Small intestine (tissue), 7 donors: Measurements from ENCODE around the gene LMF1. TPM values are rescaled to one million over a fixed set of nuclear protein-coding genes. Genes with fewer than 3 reads are reported as not detected.

Experiments used
- DNase-seq, 2 donors: peaks; one replicate each; pipeline versions ENCODE4 v3.0.0 to v3.0.0-alpha.2; 2013
- FAIRE-seq: peaks from 2 replicates; lab custom pipeline; 2012; peaks lifted over from hg19 to GRCh38; lab: Jason Lieb, UNC
- H3K27ac ChIP-seq, 3 donors: one replicate each; pipeline ENCODE4 v1.5.1; 2013; ENCODE audit warnings: low read length in 2 of 3, mild to moderate bottlenecking in 2 of 3, control low read depth in 1 of 3, inconsistent platforms in 1 of 3, low read depth in 1 of 3, moderate library complexity in 1 of 3
- H3K27me3 ChIP-seq, 3 donors: one replicate each; pipeline ENCODE4 v1.6.1; 2013; ENCODE audit warnings: low read length in 3 of 3, inconsistent platforms in 1 of 3; ENCODE audit not compliant: control insufficient read depth in 3 of 3, insufficient read depth in 3 of 3
- H3K36me3 ChIP-seq, 3 donors: one replicate each; pipeline ENCODE4 v1.6.1; 2013; ENCODE audit warnings: low read length in 3 of 3, inconsistent platforms in 1 of 3, low read depth in 1 of 3, mild to moderate bottlenecking in 1 of 3, moderate library complexity in 1 of 3; ENCODE audit not compliant: control insufficient read depth in 3 of 3, insufficient read depth in 2 of 3
- H3K4me1 ChIP-seq, 3 donors: one replicate each; pipeline ENCODE4 v1.6.1; 2013; ENCODE audit warnings: low read length in 2 of 3, inconsistent platforms in 1 of 3, low read depth in 1 of 3, mild to moderate bottlenecking in 1 of 3, moderate library complexity in 1 of 3; ENCODE audit not compliant: control insufficient read depth in 3 of 3, insufficient read depth in 2 of 3
- H3K4me3 ChIP-seq, 3 donors: one replicate each; pipeline ENCODE4 v1.5.1; 2013; ENCODE audit warnings: low read length in 3 of 3, control low read depth in 1 of 3, inconsistent platforms in 1 of 3, low read depth in 1 of 3, mild to moderate bottlenecking in 1 of 3, moderate library complexity in 1 of 3
- H3K9me3 ChIP-seq, 2 donors: one replicate each; pipeline ENCODE4 v1.6.1; 2013; ENCODE audit warnings: low read depth in 1 of 2, low read length in 1 of 2; ENCODE audit not compliant: control insufficient read depth in 2 of 2, insufficient read depth in 1 of 2
- WGBS, 3 donors: extraction: QIAGEN DNeasy Blood & Tissue Kit; methylation state at CpG; one replicate each; pipeline ENCODE4 v1.1.7; 2013; 5-methylcytosine and 5-hydroxymethylcytosine counted together
- polyA plus RNA-seq, 4 donors: library from polyadenylated mRNA; stranded (reverse) in 3 of 4; unstranded in 1 of 4; fragments of 200-250 nt in 3 of 4; fragments of 120-200 nt in 1 of 4; gene quantifications; one replicate each; pipeline versions ENCODE4 v1.2.1 to v1.2.3, GENCODE V29; 2013
- donor health status: healthy with polysubstance abuse.
- donor health status: control.
- donor health status: control.
- donor health status: Bipolar disorder and iron deficiency.
- donor health status: healthy.

The LMF1 gene
- polyA plus RNA-seq, 4 donors = 8.2 to 18.0 (median 9.2) TPM

- 92 to 93% (median 93%) methylated on average over 65 to 78 of the region's 78 CpGs for WGBS, 3 donors
- no peaks in the 10 kb centered on the region for H3K9me3 ChIP-seq
Observed at GRCh38 chr16:984736-985636, 14.2 kb upstream of the LMF1 start.

DNA sequence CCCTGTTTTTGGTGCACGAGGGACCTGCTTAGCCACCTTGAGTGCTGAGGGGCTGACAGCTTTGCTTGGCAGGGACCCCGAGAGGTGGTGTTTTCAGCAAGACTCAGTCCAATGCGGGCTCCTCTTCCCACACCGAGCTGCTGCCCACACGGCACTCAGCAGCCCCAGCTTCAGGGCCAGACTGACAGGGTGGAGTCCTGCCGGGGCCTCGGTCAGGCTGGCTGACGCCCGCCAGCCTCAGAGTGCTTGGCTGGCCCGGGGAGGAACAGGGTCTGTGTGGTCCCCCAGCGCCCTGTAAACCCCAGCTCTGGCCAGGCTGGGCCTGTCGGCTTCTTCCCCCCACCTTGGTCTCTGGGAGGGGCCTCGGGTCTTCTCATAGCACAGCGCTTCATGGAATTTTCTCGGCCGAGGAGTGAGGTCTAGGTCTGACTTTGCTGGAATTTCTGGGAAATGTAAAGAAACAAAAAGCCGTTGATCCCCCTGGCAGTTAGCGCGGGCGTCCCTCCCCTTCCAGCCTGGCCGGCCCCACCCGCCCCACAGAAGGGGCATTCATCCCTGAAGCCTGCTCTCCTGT is 13.4 kb upstream of the LMF1 start:
- H3K27me3 ChIP-seq = peaks cover 10 to 45% (median 17%) of the 10 kb centered on the region in 3 donors
- H3K4me3 ChIP-seq = no peak overlapping the region
- FAIRE-seq = no peak
- no peaks in the 10 kb centered on the region for H3K9me3 ChIP-seq
- H3K36me3 ChIP-seq = peaks cover 0 to 3% (median 0%) of the 10 kb centered on the region in 3 donors
- H3K27ac ChIP-seq = no peak overlapping the region
- no peak for DNase-seq
- no peaks in the 10 kb centered on the region for H3K4me1 ChIP-seq
- WGBS, 3 donors = 75 to 81% (median 76%) methylated on average over 17 to 22 of the region's 22 CpGs

More at GRCh38 chr16:984736-985636, 14.2 kb upstream of the LMF1 start:
- Histone ChIP-seq H3K4me3 (no peak overlapping the region), H3K36me3 (peaks cover 0 to 3% (median 0%) of the 10 kb centered on the region in 3 donors), H3K27ac (no peak overlapping the region), H3K27me3 (peaks cover 7 to 38% (median 11%) of the 10 kb centered on the region in 3 donors), H3K4me1 (no peaks in the 10 kb centered on the region)
- no peak for FAIRE-seq
- DNase-seq = no peak

GRCh38 chr16:983044-984030 is 12.6 kb upstream of the LMF1 start:
- H3K4me3 ChIP-seq = no peak overlapping the region
- WGBS, 3 donors = 60 to 67% (median 66%) methylated on average over 54 to 59 of the region's 59 CpGs
- FAIRE-seq = no peak
- H3K27ac ChIP-seq = no peak overlapping the region
- peaks cover 10 to 51% (median 22%) of the 10 kb centered on the region in 3 donors for H3K27me3 ChIP-seq
- H3K9me3 ChIP-seq = no peaks in the 10 kb centered on the region
- no peak for DNase-seq
- no peaks in the 10 kb centered on the region for H3K4me1 ChIP-seq
- H3K36me3 ChIP-seq = peaks cover 0 to 3% (median 0%) of the 10 kb centered on the region in 3 donors

GRCh38 chr16:982145-983043 is 11.6 kb upstream of the LMF1 start:
- DNase-seq (peak in 1 of 2 donors; percentile 57), FAIRE-seq (no peak)
- 17 to 18% (median 18%) methylated on average over 57 to 76 of the region's 76 CpGs for WGBS, 3 donors
- H3K36me3 ChIP-seq = peaks cover 0 to 3% (median 0%) of the 10 kb centered on the region in 3 donors
- no peak overlapping the region for H3K27ac ChIP-seq
- H3K27me3 ChIP-seq = peaks cover 10 to 54% (median 22%) of the 10 kb centered on the region in 3 donors
- H3K4me3 ChIP-seq = peak overlapping the region in 2 of 3 donors; percentile 44 to 56
- no peaks in the 10 kb centered on the region for H3K9me3 ChIP-seq
- no peaks in the 10 kb centered on the region for H3K4me1 ChIP-seq

DNA sequence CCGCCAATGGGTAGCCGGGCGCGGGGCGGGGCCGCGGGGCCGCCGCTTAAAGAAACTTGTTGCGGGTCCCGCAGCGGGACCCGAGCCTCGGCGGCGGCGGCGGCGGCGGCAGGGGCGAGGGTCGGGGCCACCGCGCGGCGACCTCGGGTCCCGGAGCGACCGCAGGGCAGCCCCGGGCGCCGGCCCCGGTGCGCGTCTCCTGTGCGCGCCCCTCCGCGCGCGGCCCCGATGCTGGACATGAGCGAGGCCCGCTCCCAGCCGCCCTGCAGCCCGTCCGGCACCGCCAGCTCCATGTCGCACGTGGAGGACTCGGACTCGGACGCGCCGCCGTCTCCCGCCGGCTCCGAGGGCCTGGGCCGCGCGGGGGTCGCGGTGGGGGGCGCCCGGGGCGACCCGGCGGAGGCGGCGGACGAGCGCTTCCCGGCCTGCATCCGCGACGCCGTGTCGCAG is 10.9 kb upstream of the LMF1 start, which contains the start of gene SOX8:
TSS of gene SOX8 (plus strand) at position 76 of the 450 bp plus-strand sequence. CDS start at position 229, 153 bp downstream.
- H3K36me3 ChIP-seq = peaks cover 0 to 3% (median 0%) of the 10 kb centered on the region in 3 donors
- 1% methylated on average over 28 to 80 of the region's 80 CpGs for WGBS, 3 donors
- peak in 1 of 2 donors; percentile 44 for DNase-seq
- H3K9me3 ChIP-seq = no peaks in the 10 kb centered on the region
- no peaks in the 10 kb centered on the region for H3K4me1 ChIP-seq
- H3K27me3 ChIP-seq = peaks cover 10 to 54% (median 22%) of the 10 kb centered on the region in 3 donors
- no peak for FAIRE-seq
- no peak within 1 kb of the TSS for H3K27ac ChIP-seq
- H3K4me3 ChIP-seq = peak within 1 kb of the TSS; percentile 36 to 56 (median 44)

GRCh38 chr16:980595-980854 is 9.7 kb upstream of the LMF1 start:
- Histone ChIP-seq H3K4me1 (no peaks in the 10 kb centered on the region), H3K27me3 (peaks cover 10 to 49% (median 22%) of the 10 kb centered on the region in 3 donors), H3K4me3 (peak overlapping the region in 2 of 3 donors; percentile 23 to 56), H3K27ac (no peak overlapping the region), H3K9me3 (no peaks in the 10 kb centered on the region), H3K36me3 (peaks cover 0 to under 1% (median 0%) of the 10 kb centered on the region in 3 donors)
- DNase-seq = no peak
- 0 to 5% (median 1%) methylated on average over 14 to 31 of the region's 31 CpGs for WGBS, 3 donors
- FAIRE-seq = no peak

DNA sequence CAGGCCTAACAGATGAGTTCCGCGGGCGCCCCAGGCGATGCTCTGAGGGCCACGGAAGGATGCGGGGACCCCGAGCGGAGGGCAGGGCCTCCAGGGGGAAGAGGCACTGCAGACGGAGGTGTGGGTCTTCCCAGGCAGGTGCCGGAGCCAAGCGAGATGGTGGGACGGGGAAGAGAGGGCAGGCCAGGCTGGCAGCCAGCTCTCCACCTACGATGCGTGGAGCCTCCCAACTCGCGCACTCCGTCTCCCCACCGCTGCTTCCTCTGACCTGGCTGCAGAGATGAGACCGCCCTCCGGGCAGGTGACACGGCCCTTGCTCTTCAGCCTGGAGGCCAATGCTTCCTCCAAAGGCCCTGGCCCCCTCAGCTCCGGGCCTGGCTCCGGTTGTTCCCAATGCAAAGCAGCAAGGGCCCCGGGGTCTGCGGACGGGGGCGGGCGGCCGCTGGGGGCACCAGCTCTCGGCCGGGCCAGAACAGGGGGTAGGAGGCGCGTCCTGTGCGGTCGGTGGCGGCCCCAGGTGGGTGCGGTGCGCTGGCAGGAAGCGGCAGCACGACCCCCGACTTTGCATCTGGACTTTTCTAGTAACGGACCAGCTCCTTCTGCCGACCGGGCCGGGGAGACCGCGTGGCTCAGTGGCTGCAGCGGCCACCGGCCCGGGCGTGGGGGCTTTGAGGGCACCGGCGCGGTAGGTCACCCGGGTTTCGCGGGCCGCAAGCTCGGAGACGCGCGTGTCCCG is 9.2 kb upstream of the LMF1 start:
- Histone ChIP-seq H3K36me3 (no peaks in the 10 kb centered on the region), H3K9me3 (no peaks in the 10 kb centered on the region), H3K27ac (no peak overlapping the region), H3K4me3 (peak overlapping the region in 1 of 3 donors; percentile 56), H3K27me3 (peaks cover 10 to 49% (median 22%) of the 10 kb centered on the region in 3 donors), H3K4me1 (no peaks in the 10 kb centered on the region)
- WGBS, 3 donors = 22 to 25% (median 22%) methylated on average over 51 to 63 of the region's 63 CpGs
- FAIRE-seq (no peak), DNase-seq (no peak)
